Transverse colon (tissue), 3 donors: ENCODE data around the gene KCNQ2.

Experiments used
- POLR2A ChIP-seq: fragments of 450-650 bp; IDR thresholded peaks from one replicate; pipeline ENCODE4 v1.6.1; 2016; ENCODE audit warnings: antibody characterized with exemption, mild to moderate bottlenecking, moderate library complexity
- TF ChIP-seq, protein P1 (sequence below), 5 experiments: fragments of 200-600 bp in 3 of 5; fragments of 450-650 bp in 2 of 5; sonication (generic) in 3 of 5; IDR thresholded peaks; 1 replicate in 2 of 5; 2 replicates in 3 of 5; pipeline ENCODE4 v1.5.1; 2016 to 2017; ENCODE audit warnings: antibody characterized with exemption in 5 of 5, inconsistent platforms in 3 of 5, mild to moderate bottlenecking in 2 of 5, moderate library complexity in 1 of 5

DNA sequence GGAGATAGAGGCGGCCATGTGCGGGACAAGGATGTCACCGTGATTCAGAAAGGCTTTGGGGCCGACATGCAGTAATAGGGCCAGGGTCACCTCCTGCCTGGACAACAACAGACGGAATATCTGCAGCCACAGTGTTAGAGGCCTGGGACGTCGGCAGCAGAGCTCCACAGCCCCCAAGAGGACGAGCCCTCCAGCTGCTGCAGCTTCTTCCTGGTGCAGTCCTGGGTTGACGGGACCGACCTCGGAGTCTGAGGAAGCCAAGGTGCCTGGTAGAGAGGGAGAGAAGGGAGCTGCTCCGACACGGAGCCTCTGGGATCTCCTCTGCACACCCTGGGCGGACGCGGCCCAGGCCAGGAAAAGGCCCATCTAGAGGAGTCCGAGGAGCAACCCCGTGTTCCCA, 88.1 kb downstream of the KCNQ2 start:
- TF ChIP-seq, protein P1, sequence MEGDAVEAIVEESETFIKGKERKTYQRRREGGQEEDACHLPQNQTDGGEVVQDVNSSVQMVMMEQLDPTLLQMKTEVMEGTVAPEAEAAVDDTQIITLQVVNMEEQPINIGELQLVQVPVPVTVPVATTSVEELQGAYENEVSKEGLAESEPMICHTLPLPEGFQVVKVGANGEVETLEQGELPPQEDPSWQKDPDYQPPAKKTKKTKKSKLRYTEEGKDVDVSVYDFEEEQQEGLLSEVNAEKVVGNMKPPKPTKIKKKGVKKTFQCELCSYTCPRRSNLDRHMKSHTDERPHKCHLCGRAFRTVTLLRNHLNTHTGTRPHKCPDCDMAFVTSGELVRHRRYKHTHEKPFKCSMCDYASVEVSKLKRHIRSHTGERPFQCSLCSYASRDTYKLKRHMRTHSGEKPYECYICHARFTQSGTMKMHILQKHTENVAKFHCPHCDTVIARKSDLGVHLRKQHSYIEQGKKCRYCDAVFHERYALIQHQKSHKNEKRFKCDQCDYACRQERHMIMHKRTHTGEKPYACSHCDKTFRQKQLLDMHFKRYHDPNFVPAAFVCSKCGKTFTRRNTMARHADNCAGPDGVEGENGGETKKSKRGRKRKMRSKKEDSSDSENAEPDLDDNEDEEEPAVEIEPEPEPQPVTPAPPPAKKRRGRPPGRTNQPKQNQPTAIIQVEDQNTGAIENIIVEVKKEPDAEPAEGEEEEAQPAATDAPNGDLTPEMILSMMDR (IDR thresholded peaks at IDR 0.05), result no peak
- TF ChIP-seq POLR2A, result no peak
